Fibroblast of lung (primary cell): Measurements from ENCODE around the gene PIK3AP1.

Source experiments
- CTCF ChIP-seq, 2 donors: IDR thresholded peaks in 1 of 2; conservative IDR thresholded peaks in 1 of 2; 1 replicate in 1 of 2; 2 replicates in 1 of 2; pipeline ENCODE4 v1.5.1; 2011 to 2012; ENCODE audit warnings: low read length in 2 of 2, control low read depth in 1 of 2, inconsistent platforms in 1 of 2, low read depth in 1 of 2, mild to moderate bottlenecking in 1 of 2
- EZH2 ChIP-seq: IDR thresholded peaks from 2 replicates; pipeline ENCODE4 v1.5.1; 2012; ENCODE audit warnings: low read length, control low read depth, mild to moderate bottlenecking; ENCODE audit errors: missing control alignments

DNA sequence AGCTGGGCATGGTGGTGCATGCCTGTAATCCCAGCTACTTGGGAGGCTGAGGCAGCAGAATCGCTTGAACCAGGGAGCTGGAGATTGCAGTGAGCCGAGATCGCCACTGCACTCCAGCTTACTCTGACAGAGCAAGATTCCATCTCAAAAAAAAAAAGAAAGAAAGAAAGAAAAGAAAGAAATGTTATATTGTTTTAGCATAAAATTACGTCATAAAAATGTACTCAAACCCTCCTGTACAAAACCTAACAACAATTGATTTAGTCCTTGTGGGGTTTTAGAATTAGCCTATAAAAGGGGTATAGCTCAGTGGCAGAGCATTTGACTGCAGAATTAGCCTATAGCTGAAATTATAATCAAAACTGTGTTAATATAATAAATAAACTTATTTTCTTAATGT, 27.9 kb downstream of the PIK3AP1 start:
- TF ChIP-seq CTCF (conservative IDR thresholded peaks at IDR 0.05 in 1 of 2, IDR thresholded peaks at IDR 0.05 in 1 of 2; ENCODE audit: low read depth in 1 of 2, low read length in 2 of 2) (no peak), EZH2 (no peak)
